G401.6 (cell line): ENCODE measurements around the gene CAMSAP3.
"Not testable (repeated sequence)": the region's sequence is repeated elsewhere in the genome, so short reads cannot be mapped to it uniquely, and the experiment has no call there.

ENCODE experiments used
- FAIRE-seq: peaks from 2 replicates; lab custom pipeline; 2012; peaks lifted over from hg19 to GRCh38; lab: Jason Lieb, UNC

The CAMSAP3 gene

GRCh38 chr19:7632340-7633203, 36.9 kb downstream of the CAMSAP3 start:
- FAIRE-seq = no peak

- FAIRE-seq = no peak
These were observed 38.0 kb downstream of the CAMSAP3 start, which contains the start of gene PCP2 for GRCh38 chr19:7633698-7634097. Gene PCP2, minus strand, starts transcription at chr19:7633719. Its CDS starts 262 bp downstream, at chr19:7633457.

GRCh38 chr19:7635670-7636069, 40.0 kb downstream of the CAMSAP3 start:
- FAIRE-seq = no peak

- no peak for FAIRE-seq
These were observed 40.6 kb downstream of the CAMSAP3 start for GRCh38 chr19:7636317-7636690.

GRCh38 chr19:7636691-7637373, 41.2 kb downstream of the CAMSAP3 start, which contains the start of gene STXBP2:
Gene STXBP2, plus strand, starts transcription at chr19:7637110. Its CDS starts 40 bp downstream, at chr19:7637150.
- FAIRE-seq = no peak

GRCh38 chr19:7637374-7638256, 42.0 kb downstream of the CAMSAP3 start:
- FAIRE-seq = no peak

GRCh38 chr19:7638802-7639465, 43.3 kb downstream of the CAMSAP3 start:
- FAIRE-seq = no peak

GRCh38 chr19:7639863-7640348, 44.2 kb downstream of the CAMSAP3 start:
- FAIRE-seq = no peak

- FAIRE-seq = no peak
These were observed 45.1 kb downstream of the CAMSAP3 start for GRCh38 chr19:7640803-7641202.

- FAIRE-seq = no peak
These were observed 45.9 kb downstream of the CAMSAP3 start for GRCh38 chr19:7641290-7642276.

- no peak for FAIRE-seq
These were observed 46.8 kb downstream of the CAMSAP3 start for GRCh38 chr19:7642295-7643030.

GRCh38 chr19:7643031-7643415, 47.4 kb downstream of the CAMSAP3 start:
- FAIRE-seq = no peak

- FAIRE-seq = not testable (repeated sequence)
These were observed 48.2 kb downstream of the CAMSAP3 start for GRCh38 chr19:7643629-7644549.

- FAIRE-seq = no peak
These were observed 48.9 kb downstream of the CAMSAP3 start for GRCh38 chr19:7644550-7644877.

GRCh38 chr19:7645163-7645562, 49.5 kb downstream of the CAMSAP3 start:
- no peak for FAIRE-seq

- FAIRE-seq = no peak
These were observed 50.2 kb downstream of the CAMSAP3 start for GRCh38 chr19:7645656-7646425.

- no peak for FAIRE-seq
These were observed 50.7 kb downstream of the CAMSAP3 start for GRCh38 chr19:7646426-7646700.

GRCh38 chr19:7647156-7647555, 51.5 kb downstream of the CAMSAP3 start:
- no peak for FAIRE-seq
